Adipocyte (in vitro differentiated cells): ENCODE measurements around the gene SPIN1.
"Not testable (repeated sequence)": the region's sequence is repeated elsewhere in the genome, so short reads cannot be mapped to it uniquely, and the experiment has no call there.

Experiments used
- DNase-seq: peaks from one replicate; pipeline ENCODE4 v3.0.0-alpha.2; 2015; ENCODE audit warnings: low read depth
- H3K27me3 ChIP-seq: replicated peaks from 2 replicates; pipeline ENCODE4 v1.7.0; 2013; ENCODE audit warnings: mild to moderate bottlenecking, low read length, moderate library complexity; ENCODE audit not compliant: control insufficient read depth, insufficient read depth
- H3K36me3 ChIP-seq: 2 replicates; pipeline ENCODE4 v1.7.0; 2013; ENCODE audit warnings: low read length, mild to moderate bottlenecking, moderate library complexity; ENCODE audit not compliant: control insufficient read depth, insufficient read depth, severe bottlenecking
- H3K4me1 ChIP-seq: 2 replicates; pipeline ENCODE4 v1.7.0; 2013; ENCODE audit warnings: mild to moderate bottlenecking, low read length, moderate library complexity; ENCODE audit not compliant: control insufficient read depth, insufficient read depth
- H3K4me3 ChIP-seq: 2 replicates; pipeline ENCODE4 v1.7.0; 2013; ENCODE audit warnings: mild to moderate bottlenecking, low read length, moderate library complexity
- H3K9ac ChIP-seq: 2 replicates; pipeline ENCODE4 v1.7.0; 2013; ENCODE audit warnings: mild to moderate bottlenecking, low read length, moderate library complexity
- H3K9me3 ChIP-seq: 2 replicates; pipeline ENCODE4 v1.7.0; 2013; ENCODE audit warnings: mild to moderate bottlenecking, low read length, moderate library complexity; ENCODE audit not compliant: control insufficient read depth

SPIN1 gene

DNA sequence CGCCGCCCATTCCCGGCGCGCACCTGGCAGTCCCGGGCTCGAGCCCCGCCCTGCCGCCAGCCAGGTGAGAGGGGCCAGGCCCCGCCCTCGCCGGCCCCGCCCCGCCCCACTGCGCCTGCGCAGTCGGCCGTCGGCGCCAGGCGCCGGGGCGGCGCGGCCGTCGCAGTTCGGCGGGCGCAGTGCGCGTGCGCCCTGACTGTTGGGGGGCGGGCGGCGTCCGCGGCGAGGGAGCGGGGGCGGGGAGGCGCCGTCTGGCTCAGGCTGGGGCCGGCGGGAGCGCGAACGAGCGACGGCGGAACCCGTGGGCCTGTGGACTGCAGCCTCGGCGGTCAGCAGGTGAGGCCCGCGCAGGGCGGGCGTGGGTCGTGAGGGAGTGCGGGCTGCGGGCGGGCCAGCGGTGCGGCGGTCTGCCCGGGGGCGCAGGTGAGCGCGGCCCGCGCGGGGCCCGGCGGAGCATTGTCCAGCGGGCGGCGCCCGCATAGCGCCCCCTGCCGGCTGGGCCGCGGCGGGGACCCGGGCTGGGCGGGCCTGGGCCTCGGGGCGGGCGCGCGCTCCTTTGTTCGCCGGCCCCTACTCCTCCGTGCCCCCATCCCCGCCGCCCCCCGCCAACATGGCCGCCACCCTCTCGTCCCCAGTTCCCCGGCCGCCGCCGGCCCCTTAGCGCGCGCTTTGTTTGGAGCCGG lies at the start of gene SPIN1:
Gene SPIN1, plus strand, starts transcription at position 242 of the 683 bp plus-strand sequence. CDS start 38,096 bp downstream, outside the sequence.
- Histone ChIP-seq H3K4me1 (peaks cover 35% of the 10 kb centered on the region), H3K4me3 (peak within 1 kb of the TSS; percentile 95), H3K9ac (peak within 1 kb of the TSS; percentile 90), H3K27me3 (no peaks in the 10 kb centered on the region), H3K9me3 (no peaks in the 10 kb centered on the region), H3K36me3 (no peaks in the 10 kb centered on the region)
- DNase-seq: peak; percentile 89

- Histone ChIP-seq H3K9ac (no peak overlapping the region), H3K27me3 (peaks cover 10% of the 10 kb centered on the region), H3K4me3 (no peak overlapping the region), H3K4me1 (peaks cover 7% of the 10 kb centered on the region), H3K9me3 (no peaks in the 10 kb centered on the region), H3K36me3 (no peaks in the 10 kb centered on the region)
- DNase-seq: no peak
Observed at GRCh38 chr9:88339317-88339716, 48.9 kb upstream of the SPIN1 start.

GRCh38 chr9:88342246-88342645 lies 46.0 kb upstream of the SPIN1 start:
- peak; percentile 48 for DNase-seq
- no peaks in the 10 kb centered on the region for H3K36me3 ChIP-seq
- H3K4me3 ChIP-seq: no peak overlapping the region
- H3K9me3 ChIP-seq: no peaks in the 10 kb centered on the region
- H3K4me1 ChIP-seq: peaks cover 7% of the 10 kb centered on the region
- H3K9ac ChIP-seq: no peak overlapping the region
- H3K27me3 ChIP-seq: peaks cover 10% of the 10 kb centered on the region

GRCh38 chr9:88344013-88344412 lies 44.2 kb upstream of the SPIN1 start:
- H3K27me3 ChIP-seq: peaks cover 6% of the 10 kb centered on the region

GRCh38 chr9:88350354-88350753 lies 37.9 kb upstream of the SPIN1 start:
- H3K4me1 ChIP-seq, DNase-seq, H3K4me3 ChIP-seq, H3K9ac ChIP-seq, H3K27me3 ChIP-seq, H3K36me3 ChIP-seq: not testable (repeated sequence)
- H3K9me3 ChIP-seq: peaks cover 11% of the 10 kb centered on the region

More at GRCh38 chr9:88344013-88344412, 44.2 kb upstream of the SPIN1 start:
- Histone ChIP-seq H3K36me3 (no peaks in the 10 kb centered on the region), H3K4me1 (peaks cover 7% of the 10 kb centered on the region), H3K9me3 (no peaks in the 10 kb centered on the region), H3K9ac (no peak overlapping the region), H3K4me3 (no peak overlapping the region)
- no peak for DNase-seq

DNA sequence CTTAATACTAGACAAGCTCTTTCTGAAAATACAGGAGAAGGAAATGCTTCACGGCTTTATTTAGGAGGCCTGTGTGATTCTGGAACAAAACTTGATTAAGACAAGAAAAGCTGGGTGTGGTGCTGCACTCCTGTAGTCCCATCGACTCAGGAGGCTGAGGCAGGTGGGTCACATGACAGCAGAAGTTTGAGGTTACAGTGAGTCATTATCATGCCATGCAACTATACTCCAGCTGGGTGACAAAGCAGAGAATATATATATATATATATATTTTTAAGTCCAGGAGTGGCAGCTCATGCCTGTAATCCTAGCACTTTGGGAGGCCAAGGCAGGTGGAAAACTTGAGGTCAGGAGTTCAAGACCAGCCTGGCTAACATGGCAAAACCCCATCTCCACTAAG lies 33.1 kb upstream of the SPIN1 start:
- H3K4me3 ChIP-seq: no peak overlapping the region
- H3K9ac ChIP-seq: no peak overlapping the region
- peaks cover 11% of the 10 kb centered on the region for H3K9me3 ChIP-seq
- H3K36me3 ChIP-seq: no peaks in the 10 kb centered on the region
- peaks cover 4% of the 10 kb centered on the region for H3K4me1 ChIP-seq
- no peak for DNase-seq
- H3K27me3 ChIP-seq: no peaks in the 10 kb centered on the region

- DNase-seq, H3K4me1 ChIP-seq, H3K27me3 ChIP-seq: not testable (repeated sequence)
Observed at GRCh38 chr9:88357250-88357649, 31.0 kb upstream of the SPIN1 start.

DNA sequence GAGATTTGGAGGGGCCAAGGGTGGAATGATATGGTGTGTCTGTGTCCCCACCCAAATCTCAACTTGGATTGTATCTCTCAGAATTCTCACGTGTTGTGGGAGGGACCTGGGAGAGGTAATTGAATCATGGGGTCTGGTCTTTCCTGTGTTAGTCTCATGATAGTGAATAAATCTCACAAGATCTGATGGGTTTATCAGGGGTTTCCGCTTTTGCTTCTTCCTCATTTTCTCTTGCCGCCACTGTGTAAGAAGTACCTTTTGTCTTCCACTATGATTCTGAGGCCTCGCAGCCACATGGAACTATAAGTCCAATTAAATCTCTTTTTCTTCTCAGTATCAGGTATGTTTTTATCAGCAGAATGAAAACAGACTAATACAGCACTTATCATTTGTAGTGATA lies 29.5 kb upstream of the SPIN1 start:
- no peak for DNase-seq

More at GRCh38 chr9:88357250-88357649, 31.0 kb upstream of the SPIN1 start:
- H3K4me3 ChIP-seq, H3K9ac ChIP-seq, H3K36me3 ChIP-seq: not testable (repeated sequence)
- peaks cover 11% of the 10 kb centered on the region for H3K9me3 ChIP-seq

GRCh38 chr9:88359974-88360373 lies 28.3 kb upstream of the SPIN1 start:
- no peak for DNase-seq
- H3K36me3 ChIP-seq: no peaks in the 10 kb centered on the region
- peaks cover 3% of the 10 kb centered on the region for H3K4me1 ChIP-seq
- no peaks in the 10 kb centered on the region for H3K27me3 ChIP-seq
- no peak overlapping the region for H3K4me3 ChIP-seq
- H3K9me3 ChIP-seq: peaks cover 4% of the 10 kb centered on the region
- H3K9ac ChIP-seq: no peak overlapping the region

More for the DNA sequence above, 29.5 kb upstream of the SPIN1 start:
- Histone ChIP-seq H3K27me3 (no peaks in the 10 kb centered on the region), H3K9ac (no peak overlapping the region), H3K9me3 (peaks cover 11% of the 10 kb centered on the region), H3K4me3 (no peak overlapping the region), H3K36me3 (no peaks in the 10 kb centered on the region), H3K4me1 (peaks cover 3% of the 10 kb centered on the region)

- Histone ChIP-seq H3K4me1 (peaks cover 3% of the 10 kb centered on the region), H3K36me3 (no peaks in the 10 kb centered on the region), H3K9me3 (no peaks in the 10 kb centered on the region), H3K27me3 (no peaks in the 10 kb centered on the region), H3K4me3 (no peak overlapping the region), H3K9ac (no peak overlapping the region)
- DNase-seq: no peak
Observed at GRCh38 chr9:88362681-88363080, 25.6 kb upstream of the SPIN1 start.

- Histone ChIP-seq H3K27me3 (no peaks in the 10 kb centered on the region), H3K4me1 (peaks cover 3% of the 10 kb centered on the region), H3K36me3 (no peaks in the 10 kb centered on the region), H3K9ac (no peak overlapping the region), H3K9me3 (peaks cover 3% of the 10 kb centered on the region), H3K4me3 (no peak overlapping the region)
- no peak for DNase-seq
Observed at GRCh38 chr9:88363661-88364060, 24.6 kb upstream of the SPIN1 start.

DNA sequence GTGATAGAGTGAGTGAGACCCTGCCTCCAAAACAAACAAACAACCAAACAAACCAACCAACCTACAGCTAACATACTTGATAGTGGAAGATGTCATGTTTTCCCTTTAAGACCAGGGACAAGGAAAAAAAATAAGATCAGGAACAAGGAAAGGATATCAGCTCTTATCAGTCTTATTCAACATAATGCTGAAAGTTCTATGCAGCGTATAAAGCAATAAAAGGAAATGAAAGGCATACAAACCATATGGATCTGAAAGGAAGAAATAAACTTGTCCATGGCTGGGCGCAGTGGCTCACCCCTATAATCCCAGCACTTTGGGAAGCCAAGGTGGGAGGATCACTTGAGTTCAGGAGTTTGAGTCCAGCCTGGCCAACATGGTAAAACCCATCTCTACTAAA lies 23.5 kb upstream of the SPIN1 start:
- H3K9ac ChIP-seq: no peak overlapping the region
- peaks cover 3% of the 10 kb centered on the region for H3K4me1 ChIP-seq
- peaks cover 3% of the 10 kb centered on the region for H3K9me3 ChIP-seq
- H3K4me3 ChIP-seq: no peak overlapping the region
- no peaks in the 10 kb centered on the region for H3K36me3 ChIP-seq
- DNase-seq: no peak
- no peaks in the 10 kb centered on the region for H3K27me3 ChIP-seq
